Islet of Langerhans (tissue), 1 donor: ENCODE data around the gene CEP120.
"Not testable (repeated sequence)": the region's sequence is repeated elsewhere in the genome, so short reads cannot be mapped to it uniquely, and the experiment has no call there.

Experiments
- FAIRE-seq: peaks from one replicate; lab custom pipeline; 2011; peaks lifted over from hg19 to GRCh38; lab: Jason Lieb, UNC

Gene CEP120

DNA sequence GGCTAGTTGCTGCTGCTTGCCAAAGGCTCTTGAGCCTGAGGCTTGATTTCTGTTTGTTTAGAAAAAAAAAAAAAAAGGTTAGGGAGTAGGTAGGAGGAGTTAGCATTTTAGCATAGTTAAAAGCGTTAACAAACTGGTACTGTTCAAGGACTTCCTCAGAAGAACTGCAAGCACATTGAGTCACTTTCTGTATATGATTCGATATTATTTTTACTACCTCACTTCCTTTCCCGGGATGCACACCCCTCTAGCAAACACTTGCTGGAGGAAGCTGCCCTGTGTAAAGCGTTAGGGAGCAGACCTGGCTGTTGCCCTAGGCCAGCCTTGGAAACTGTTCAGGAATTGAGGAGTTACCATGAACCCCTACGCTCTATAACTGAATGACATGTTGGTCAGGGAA, 15.7 kb upstream of the CEP120 start:
- no peak for FAIRE-seq

DNA sequence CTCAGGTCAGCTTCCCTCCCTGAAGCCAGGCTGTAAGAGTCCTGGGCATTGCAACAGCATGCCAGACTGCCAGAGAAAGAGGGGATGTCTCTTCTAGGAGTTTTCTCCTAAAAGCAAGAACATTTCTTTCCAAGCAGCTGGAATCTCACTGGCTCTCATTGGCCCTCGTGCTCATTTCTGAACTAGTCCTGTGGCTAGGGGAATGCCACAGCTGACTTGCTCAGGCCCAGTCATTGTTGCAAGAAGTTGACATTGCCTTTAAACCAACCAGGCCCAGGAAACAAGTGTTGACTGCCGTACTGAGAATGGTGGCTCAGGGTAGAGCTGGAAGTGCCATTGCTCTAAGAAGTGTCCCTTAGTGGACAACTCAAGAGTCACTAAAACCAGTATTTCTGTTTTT, 15.0 kb upstream of the CEP120 start:
- no peak for FAIRE-seq

DNA sequence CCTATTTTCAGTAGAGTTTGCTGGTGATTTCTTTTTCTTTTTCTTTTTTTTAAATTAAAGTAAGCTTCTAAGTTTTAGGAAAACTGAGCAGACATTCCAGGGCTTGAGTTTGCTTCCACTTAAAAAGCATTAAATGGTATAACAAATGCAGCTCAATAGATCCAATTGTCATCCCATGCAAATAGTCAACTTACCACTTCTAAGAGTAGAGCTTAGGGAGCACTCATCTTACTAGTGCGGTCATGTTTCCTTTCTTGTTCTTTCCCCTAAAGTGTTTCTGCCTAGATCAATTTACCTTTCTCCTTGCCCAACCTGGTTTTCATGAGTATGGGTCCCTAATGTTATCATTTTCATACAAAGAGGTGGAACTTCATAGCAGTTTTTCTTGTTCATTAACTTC, 13.0 kb upstream of the CEP120 start:
- no peak for FAIRE-seq

DNA sequence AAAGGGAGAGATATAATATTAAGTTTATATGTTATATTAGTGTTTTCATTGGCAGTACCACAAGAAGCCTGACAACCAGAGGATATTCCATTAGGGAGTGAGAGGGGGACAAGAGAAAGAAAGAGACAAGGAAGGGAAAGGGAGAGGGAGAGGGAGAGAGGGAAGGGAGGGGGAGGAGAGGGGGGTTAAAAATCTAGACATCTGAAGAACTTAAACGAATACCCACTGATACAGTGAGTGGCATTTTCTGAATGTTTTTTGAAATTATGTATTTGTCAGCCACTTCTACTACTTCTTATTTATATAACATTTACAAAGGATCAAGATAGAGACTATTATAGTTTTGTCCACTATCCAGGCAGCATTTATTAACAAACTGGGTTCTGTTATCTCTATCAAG, 11.6 kb upstream of the CEP120 start:
- FAIRE-seq = no peak

DNA sequence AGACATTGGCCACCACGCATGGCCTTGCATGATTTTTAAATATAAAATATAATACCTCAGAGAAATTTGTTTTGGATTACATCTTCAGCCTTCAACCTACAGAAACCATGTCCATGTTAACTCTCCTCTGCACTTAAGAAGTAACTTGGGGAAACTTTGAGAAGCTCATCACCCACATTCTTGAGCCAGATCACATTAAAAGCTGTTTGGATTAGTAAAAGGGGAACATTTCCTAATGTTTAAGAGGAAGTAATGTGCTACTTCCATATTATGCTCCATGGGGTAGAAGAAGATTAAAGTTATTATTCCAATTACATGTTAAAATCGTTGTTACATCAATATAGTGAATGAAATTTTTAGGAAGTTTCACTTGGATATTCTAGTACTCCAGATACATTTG, 10.4 kb upstream of the CEP120 start:
- no peak for FAIRE-seq

DNA sequence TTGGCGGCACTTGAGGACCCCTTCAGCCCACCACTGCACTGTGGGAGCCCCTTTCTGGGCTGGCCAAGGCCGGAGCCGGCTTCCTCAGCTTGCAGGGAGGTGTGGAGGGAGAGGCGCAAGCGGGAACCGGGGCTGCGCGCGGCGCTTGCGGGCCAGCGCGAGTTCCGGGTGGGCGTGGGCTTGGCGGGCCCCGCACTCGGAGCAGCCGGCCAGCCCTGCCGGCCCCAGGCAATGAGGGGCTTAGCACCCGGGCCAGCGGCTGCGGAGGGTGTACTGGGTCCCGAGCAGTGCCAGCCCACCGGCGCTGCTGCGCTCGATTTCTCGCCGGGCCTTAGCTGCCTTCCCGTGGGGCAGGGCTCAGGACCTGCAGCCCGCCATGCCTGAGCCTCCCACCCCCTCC, 7.2 kb upstream of the CEP120 start:
- not testable (repeated sequence) for FAIRE-seq

DNA sequence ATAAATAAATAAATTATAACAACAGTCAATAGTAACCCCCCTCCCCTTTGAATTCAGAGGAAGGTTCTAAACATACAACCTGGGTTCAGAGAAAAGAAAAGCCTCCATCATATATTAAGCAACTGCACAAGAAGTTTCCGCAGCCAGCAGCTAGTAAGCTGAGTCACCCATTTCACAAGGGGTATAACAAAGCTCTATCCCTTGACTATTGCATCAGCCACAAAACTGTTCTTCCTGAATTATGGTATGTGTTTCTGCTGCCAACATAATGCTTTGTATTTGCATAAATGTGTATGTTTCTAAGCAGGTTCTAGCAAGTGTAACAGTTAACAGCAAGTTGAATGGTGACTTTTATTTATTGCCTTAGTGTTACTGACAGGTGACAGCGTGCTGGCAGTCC, 6.8 kb upstream of the CEP120 start:
- FAIRE-seq = no peak

DNA sequence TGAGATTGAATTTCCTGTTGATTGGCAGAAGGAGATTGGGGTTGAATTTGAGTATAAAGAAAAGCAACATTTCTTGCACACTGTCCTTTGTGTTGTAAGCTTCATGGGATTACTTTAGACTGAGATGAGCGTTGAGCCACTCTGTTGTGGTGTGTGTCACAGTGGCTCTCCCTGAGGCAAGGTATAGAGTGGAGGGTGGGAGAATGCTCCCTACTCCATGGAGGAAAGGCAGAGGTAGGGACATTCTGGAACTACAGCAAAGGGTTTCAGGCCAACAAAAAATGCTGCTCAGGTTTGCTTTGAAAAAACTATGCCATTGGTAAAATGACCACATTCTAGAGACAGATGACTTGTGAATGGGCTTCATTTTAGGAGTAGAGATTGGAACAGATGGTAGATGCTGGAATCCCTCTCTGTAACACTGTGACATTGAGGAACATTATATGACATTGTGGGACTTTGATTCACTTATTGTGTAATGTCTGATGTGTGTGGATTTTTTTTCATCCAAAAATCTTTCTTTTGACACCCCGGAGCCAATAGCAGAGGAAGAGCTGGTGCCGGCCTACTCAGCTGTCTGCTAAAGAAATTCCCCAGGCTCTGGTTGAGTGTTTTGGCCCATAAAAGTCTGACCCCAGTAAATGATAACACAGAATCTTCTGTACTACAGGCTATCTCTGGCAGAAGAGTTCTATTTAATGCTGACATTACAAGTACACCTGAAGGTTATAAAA, 6.2 kb upstream of the CEP120 start:
- no peak for FAIRE-seq

DNA sequence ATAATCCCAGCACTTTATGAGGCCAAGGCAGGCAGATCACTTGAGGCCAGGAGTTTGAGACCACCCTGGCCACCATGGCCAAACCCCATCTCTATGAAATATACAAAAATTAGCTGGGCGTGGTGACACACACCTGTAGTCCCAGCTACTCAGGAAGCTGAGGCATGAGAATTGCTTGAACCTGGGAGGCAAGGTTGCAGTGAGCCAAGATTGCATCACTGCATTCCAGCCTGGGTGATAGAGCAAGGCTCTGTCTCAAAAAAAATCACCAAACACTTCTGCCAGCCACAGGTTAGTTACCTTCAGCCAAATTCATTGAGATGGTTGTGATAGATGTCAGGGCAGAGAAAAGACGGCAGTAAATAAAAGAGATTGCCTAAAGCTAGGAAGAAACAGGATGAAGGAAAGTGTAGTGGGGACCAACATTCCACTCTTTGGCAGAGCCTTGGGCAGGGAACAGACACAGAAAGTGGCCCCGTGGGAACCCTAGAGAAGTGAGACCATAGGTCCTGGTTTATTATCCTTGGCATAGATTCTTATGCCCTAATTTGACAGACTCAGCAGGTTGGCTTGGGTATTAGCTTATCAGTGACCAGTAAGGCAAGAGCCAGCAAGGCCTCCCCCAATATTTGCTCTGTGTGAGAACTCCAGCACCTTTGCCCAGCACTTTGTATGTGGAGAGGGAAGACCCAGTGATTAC, 5.5 kb upstream of the CEP120 start:
- no peak for FAIRE-seq

DNA sequence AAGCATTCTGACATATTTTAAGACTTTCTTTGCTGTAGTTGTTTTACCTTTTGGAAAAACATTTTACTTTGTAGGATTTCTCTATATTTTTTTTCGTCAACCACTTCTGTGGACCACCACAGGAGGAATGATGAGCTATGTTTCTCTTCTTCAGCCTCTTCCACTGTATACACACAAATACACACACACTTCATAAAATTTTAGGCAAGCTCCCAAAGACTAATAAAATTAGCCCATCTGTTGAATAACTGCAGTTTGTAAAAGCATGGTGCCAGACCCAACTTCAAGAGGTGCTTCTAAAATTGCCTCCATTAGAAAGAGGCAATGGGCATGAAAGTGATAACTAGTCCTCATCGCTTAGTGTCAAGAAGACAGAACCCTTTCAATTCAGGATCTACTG, 4.1 kb upstream of the CEP120 start:
- no peak for FAIRE-seq

DNA sequence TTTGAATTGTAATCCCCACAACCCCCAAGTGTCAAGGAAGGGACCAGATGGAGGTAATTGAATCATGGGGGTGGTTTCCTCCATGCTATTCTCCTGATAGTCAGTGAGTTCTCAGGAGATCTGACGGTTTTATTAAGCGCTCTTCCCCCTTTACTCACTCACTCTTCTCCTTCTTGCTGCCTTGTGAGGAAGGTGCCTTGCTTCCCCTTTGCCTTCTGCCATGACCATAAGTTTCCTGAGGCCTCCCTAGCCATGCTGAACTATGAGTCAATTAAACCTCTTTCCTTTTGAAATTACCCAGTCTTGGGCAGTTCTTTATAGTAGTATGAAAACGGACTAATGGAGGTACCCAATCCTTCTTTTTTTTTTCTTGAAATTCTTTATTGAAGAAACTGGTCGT, 2.2 kb upstream of the CEP120 start:
- FAIRE-seq = no peak

DNA sequence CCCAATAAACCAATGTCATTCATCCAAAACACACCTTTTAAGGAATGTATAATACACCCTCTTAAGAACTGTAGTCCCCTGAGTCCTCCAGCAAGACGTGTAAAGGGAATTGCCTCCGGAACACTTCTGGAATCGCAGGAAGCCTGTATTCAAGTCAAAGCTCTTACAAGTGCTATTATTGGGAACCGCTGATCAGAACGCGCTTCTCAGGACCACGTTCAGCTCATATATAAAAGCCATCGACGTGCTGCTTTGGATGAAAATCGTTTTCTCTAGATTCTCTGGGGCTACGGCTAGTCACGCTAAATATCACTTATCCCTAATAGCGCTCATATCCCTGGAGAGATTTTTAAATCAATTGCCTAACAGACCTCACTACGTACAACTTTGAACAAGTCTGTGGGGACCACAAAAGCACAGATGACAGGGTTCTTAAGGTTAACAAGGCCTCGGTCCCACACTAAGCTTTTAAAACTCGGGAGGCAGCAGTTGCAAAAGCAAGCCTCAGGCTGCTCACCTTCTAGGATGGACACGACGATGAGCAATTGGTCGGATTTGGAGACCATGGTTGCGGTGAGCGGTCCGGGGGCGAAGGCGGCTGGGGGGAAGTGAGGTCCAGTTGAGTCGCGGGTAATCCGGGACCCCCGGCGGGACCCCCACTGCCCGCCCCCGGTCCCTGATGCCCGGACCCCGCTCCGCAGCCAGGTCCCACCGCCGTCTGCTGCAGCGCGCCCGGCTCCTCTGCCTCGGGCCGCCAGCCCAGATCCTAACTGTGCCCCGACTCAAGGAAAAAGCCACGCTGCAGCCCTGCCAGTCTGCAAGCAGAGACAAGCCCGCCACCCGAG, 548 bp downstream of the CEP120 start:
- FAIRE-seq = no peak

DNA sequence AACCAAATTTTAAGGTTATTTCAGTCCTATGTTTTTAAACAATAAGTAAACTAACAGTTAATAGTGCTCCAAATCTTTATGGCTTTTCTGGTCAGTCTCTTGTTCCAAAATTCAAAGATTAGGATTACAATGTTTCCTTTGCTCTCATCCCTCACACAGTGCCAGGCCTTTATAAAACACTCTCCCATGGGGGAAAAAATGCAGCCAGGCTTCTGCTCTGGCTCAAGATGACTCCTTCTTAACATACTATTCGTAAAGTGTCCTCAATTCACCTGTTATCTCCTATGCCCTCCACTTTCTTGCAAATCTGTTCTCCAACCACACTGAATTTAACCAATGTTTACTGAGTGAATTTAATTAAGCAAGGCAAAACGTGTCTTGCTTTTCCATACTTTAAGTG, 1.4 kb downstream of the CEP120 start:
- no peak for FAIRE-seq

DNA sequence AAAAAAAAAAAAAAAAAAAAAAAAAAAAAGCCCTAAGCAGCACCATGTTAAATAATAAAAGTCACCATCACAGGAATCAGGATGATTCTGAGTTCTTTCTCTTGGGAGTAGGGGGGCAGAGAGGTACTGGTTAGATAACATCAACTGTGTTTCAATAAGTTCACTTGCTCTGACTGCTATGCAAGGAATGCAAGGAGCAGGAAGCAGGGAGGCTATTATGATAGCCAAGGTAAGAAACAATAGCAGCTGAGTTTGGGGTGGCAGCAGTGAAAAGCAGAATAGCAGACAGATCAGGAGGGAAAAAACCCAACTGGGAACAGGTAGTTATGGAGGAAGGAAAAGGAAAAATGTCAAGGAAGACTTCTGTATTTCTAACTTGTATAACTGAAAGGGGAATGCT, 8.2 kb downstream of the CEP120 start:
- no peak for FAIRE-seq

DNA sequence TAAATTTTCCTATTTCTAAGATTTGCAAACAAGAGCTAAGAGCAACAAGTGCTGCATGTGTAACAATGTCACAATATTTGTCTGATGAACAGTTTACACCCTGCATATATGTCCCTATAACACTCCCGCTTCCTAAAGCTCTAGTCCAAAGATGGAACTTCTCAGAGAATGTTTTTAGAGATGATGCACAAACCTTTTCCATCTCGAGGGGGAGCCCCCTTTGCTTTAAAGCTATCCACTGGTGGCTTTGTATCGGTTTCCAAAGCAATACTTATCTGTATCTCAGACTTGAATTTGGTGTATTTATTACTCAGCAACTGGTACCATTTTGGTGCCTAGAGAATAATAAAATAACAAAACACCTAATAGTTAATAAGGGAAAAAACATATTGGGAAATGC, 11.0 kb downstream of the CEP120 start:
- no peak for FAIRE-seq

DNA sequence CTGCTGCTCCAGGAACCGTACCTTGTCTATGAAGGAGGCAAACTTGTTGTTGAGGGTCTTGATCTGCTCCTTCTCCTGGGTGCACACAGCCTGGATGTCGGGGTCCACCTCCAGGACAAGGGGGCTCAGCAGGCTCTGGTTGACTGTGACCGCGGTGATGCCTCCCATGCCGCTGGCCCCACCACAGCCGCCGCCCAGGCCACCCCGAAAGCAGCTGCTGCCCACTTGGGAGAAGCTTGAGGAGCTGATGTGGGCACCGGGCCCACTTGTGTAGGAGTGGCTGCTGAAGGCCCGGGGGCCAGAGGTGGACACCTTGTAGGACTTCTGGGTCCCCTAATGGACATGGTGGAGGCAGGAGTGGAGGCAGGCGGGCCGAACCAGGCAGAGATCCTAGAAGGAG, 21.2 kb downstream of the CEP120 start:
- FAIRE-seq = not testable (repeated sequence)

DNA sequence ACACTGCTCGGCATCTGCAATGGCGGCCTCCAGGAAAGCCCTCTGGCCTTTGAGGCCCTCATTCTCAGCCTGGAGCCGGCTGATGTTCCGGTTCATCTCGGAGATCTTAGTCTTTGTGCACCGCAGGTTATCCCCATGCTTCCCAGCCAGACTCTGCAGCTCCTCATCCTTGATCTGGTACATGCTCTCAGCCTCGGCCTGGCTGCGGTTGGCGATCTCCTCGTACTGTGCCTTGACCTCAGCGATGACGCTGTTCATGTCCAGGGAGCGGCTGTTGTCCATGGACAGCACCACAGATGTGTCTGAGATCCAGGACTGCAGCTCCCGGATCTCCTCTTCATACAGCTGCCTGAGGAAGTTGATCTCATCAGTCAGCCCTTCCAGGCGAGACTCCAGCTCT, 21.9 kb downstream of the CEP120 start:
- FAIRE-seq = no peak

DNA sequence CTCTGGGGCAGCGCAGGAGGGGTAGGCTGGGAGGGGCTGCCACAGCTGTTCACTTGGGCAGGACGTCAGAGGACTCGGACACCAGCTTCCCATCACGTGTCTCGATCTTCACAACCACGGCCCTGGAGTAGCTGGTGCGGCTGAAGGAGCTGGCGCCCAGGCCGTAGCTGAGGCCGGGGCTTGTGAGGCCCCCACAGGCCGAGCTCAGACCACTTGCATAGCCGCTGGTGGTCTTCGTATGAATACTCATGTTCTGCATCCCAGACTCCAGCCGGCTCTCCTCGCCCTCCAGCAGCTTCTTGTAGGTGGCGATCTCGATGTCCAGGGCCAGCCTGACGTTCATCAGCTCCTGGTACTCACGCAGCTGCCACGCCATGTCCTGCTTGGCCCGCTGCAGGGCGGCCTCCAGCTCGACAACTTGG, 22.3 kb downstream of the CEP120 start:
- not testable (repeated sequence) for FAIRE-seq

DNA sequence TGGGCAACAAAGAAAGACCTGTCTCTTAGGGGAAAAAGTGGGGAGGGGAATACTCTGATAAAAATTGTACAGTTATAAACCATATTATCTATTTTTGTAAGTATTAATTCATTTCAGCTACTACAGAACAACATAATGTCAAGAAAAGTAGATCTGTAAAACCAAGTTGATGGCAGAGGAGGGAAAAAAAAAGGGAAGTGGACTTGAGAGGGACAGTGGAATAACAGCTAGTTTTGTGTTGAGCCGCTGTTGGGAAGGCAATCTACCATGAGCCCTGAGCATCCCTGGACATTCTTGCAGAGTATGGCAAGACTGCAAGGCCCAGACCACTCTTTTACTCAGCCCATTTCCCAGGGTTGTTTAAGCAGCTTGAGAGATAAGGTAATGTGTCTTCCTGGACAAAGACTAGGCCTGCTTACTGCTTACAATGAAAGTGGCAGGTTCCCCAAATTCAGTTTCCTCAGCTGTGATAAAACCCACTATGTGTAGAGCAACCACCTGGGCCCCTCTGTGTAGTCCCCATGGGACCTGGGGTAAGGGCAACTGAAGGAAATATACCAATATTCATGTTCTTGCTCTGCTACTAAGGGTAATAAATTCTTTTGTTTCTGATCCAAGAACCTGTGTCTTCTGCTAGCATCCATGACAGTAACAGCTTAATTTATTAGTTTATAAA, 25.0 kb downstream of the CEP120 start:
- no peak for FAIRE-seq

DNA sequence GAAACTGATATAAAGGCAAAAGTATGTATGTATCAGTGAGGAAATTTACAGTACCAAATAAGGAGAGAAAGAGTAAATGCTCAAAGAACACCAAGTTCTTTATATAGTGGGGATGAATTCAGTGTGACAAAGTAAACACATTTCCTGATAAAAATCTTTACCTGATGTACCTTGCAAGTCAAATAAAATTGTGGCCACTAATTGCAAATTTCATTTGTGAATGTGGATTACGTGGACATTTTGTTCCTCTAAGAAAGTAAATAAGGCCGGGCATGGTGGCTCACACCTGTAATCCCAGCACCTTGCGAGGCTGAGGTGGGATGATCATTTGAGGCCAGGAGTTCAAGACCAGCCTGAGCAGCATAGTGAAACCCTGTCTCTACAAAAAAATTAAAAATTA, 25.7 kb downstream of the CEP120 start:
- FAIRE-seq = no peak

DNA sequence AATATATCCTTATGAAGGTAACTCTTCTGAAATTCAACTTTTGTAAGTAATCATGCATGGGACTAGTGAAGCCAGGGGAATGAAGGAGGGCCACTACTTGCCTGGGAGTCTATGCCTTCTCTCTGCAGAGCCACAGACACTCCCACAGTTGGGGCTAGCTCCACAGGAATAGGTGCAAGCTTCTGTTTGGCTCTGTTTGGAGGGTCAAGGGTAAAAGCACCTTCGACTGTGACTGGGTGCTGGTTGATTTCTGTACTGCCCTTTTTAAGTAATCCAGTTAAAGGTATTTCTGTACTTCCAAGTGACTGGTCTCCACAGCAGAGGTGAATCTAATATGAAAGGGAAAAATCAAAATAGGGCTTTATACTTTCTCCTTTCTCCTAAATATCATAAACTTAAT, 32.2 kb downstream of the CEP120 start:
- FAIRE-seq = no peak

DNA sequence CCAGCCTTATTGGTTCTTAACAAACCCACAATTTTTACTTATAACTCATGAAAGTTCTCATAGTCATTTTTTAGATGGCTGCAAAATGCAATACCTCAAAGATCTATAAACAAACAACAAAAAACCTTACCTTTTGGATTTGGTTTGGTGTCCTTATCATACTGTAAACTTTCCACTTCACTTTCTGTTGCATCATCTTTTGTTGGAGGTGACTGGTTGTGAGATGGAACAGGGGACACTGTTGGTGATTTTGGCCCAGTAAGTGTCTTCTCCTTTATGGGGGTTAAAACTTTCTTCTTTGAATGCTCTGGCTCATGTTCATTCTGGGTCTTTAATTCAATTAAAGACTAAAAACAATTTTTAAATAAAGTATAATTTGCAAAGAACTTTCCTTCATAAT, 33.4 kb downstream of the CEP120 start:
- FAIRE-seq = no peak

DNA sequence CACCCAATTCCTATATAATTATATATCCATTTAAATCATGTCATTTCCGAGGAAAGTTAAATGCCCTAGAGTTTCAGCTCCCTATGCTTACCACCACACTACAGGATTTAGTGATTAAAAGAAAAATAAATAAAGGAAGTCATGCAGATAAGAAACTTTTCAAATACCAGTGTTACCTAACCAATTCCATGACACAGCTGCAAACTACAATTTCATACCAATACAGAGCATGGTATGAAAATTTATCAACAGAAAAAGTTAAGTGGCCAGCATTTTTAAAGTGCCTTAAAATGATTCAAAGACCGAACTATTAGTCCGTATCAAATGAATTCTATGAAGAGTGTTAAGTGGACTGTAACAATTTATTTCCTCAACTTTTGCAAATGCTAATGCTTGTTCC, 35.9 kb downstream of the CEP120 start:
- no peak for FAIRE-seq
